Glutamatergic neuron (in vitro differentiated cells): ENCODE data around the gene CRHBP. TPM values are rescaled to one million over a fixed set of nuclear protein-coding genes. Genes with fewer than 3 reads are reported as not detected.
A peak's percentile ranks its signal among the peaks of the same experiment; 100 is the strongest.

Experiments
- DNase-seq: peaks from one replicate; pipeline ENCODE4 v3.0.0; 2022
- H3K27ac Mint-ChIP-seq: one replicate; pipeline ENCODE4 v1.8.0; 2020; ENCODE audit warnings: mild to moderate bottlenecking, mixed read lengths, inconsistent platforms; ENCODE audit not compliant: unreplicated experiment
- H3K27me3 Mint-ChIP-seq: one replicate; pipeline ENCODE4 v1.8.0; 2020; ENCODE audit warnings: mild to moderate bottlenecking, moderate library complexity, mixed read lengths, inconsistent platforms; ENCODE audit not compliant: unreplicated experiment
- H3K36me3 Mint-ChIP-seq: one replicate; pipeline ENCODE4 v1.8.0; 2020; ENCODE audit warnings: mild to moderate bottlenecking, mixed read lengths, inconsistent platforms; ENCODE audit not compliant: unreplicated experiment
- H3K4me1 Mint-ChIP-seq: one replicate; pipeline ENCODE4 v1.8.0; 2020; ENCODE audit warnings: mild to moderate bottlenecking, low read depth, mixed read lengths, inconsistent platforms; ENCODE audit not compliant: unreplicated experiment
- H3K4me3 Mint-ChIP-seq: one replicate; pipeline ENCODE4 v1.8.0; 2020; ENCODE audit warnings: mild to moderate bottlenecking, mixed read lengths, inconsistent platforms; ENCODE audit not compliant: unreplicated experiment
- H3K9me3 Mint-ChIP-seq: one replicate; pipeline ENCODE4 v1.8.0; 2020; ENCODE audit warnings: mild to moderate bottlenecking, moderate library complexity, mixed read lengths, inconsistent platforms; ENCODE audit not compliant: unreplicated experiment
- total RNA-seq: library from RNA; stranded (reverse); fragmentation: NEBNext Ultra II Directional; extraction: Animal tissue kit (Norgen Biotek cat#: 25700); gene quantifications from one replicate; pipeline ENCODE4 v1.2.1, GENCODE V29; 2021; ENCODE audit not compliant: unreplicated experiment
- TF ChIP-seq, protein P1 (sequence below): fragments of 200-600 bp; sonication (generic); IDR thresholded peaks from one replicate; pipeline ENCODE4 v1.5.0; 2021; ENCODE audit not compliant: partially characterized antibody, unreplicated experiment

The CRHBP gene
- total RNA-seq, 1 donor from 2014 or later: not detected

DNA sequence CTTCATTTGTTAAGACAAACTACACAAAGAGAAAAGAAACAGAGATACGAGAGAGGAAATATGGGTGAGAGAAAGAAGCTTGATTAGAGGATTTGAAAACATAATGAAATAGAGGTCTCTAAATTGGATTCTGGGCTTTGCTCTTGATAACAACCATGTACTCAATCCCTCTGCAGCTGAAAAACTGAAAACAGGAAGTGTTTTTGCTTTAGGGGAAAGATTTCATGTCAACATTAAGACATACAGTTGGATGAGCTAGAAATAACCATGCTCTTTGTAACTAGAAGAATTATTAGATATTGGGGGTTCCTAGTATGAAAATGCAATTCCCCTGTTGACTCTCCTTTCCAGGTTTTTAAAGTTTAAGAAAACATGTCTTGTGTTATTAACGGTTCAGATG, 21.9 kb downstream of the CRHBP start:
- DNase-seq: no peak
- H3K4me1 Mint-ChIP-seq: no peaks in the 10 kb centered on the region
- no peak overlapping the region for H3K27ac Mint-ChIP-seq
- no peaks in the 10 kb centered on the region for H3K9me3 Mint-ChIP-seq
- H3K36me3 Mint-ChIP-seq: no peaks in the 10 kb centered on the region
- no peak overlapping the region for H3K4me3 Mint-ChIP-seq
- H3K27me3 Mint-ChIP-seq: peaks cover 2% of the 10 kb centered on the region
- TF ChIP-seq, protein P1, sequence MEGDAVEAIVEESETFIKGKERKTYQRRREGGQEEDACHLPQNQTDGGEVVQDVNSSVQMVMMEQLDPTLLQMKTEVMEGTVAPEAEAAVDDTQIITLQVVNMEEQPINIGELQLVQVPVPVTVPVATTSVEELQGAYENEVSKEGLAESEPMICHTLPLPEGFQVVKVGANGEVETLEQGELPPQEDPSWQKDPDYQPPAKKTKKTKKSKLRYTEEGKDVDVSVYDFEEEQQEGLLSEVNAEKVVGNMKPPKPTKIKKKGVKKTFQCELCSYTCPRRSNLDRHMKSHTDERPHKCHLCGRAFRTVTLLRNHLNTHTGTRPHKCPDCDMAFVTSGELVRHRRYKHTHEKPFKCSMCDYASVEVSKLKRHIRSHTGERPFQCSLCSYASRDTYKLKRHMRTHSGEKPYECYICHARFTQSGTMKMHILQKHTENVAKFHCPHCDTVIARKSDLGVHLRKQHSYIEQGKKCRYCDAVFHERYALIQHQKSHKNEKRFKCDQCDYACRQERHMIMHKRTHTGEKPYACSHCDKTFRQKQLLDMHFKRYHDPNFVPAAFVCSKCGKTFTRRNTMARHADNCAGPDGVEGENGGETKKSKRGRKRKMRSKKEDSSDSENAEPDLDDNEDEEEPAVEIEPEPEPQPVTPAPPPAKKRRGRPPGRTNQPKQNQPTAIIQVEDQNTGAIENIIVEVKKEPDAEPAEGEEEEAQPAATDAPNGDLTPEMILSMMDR: no peak

DNA sequence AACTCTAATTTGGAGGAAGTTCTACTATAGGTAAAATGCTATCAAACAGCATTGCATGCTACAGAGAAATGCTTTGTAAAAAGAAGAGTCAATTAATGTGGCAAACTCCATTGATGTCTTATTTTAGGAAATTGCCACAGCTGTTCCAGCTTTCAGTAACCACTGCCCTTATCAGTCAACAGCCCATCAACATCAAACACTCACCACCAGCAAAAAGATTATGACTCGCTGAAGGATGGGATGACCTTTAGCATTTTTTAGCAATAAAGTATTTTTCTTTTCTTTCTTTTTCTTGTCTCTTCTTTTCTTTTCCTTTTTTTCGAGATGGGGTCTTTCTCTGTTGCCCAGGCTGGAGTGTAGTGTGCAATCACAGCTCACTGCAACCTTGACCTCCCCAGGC, 26.0 kb downstream of the CRHBP start:
- Mint-ChIP-seq H3K27me3 (no peaks in the 10 kb centered on the region), H3K36me3 (no peaks in the 10 kb centered on the region), H3K4me3 (no peak overlapping the region), H3K9me3 (peaks cover 6% of the 10 kb centered on the region), H3K4me1 (no peaks in the 10 kb centered on the region), H3K27ac (no peak overlapping the region)
- TF ChIP-seq, protein P1: no peak
- no peak for DNase-seq

DNA sequence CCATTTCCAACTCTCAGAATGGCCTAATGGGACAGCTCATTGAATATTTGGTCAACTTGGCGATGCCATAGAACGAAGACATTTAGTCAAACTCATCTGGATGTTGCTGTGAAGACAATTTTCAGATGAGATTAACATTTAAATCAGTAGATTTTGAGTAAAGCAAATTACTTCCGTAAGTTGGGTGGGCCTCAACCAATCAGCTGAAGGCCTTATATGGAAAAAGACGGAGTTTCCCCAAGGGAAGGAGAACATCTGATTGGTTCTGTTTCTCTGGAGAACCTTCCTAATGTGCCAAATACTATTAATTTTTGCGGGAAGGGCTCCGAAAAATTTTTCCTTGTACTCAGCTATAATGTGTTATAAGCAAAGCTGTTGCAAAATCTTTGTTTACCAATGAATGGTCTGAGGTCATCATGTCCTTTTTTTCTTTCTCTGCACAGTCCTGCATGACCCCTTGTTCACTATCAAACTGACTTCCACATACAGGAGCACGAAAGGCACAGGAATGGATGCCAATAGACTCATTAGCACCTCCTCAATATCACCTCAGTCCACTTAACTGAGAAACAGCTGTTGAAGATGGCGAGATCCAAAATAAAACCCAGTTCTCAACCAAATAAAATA, 27.8 kb downstream of the CRHBP start:
- Mint-ChIP-seq H3K27ac (no peak overlapping the region), H3K4me1 (no peaks in the 10 kb centered on the region), H3K9me3 (peaks cover 6% of the 10 kb centered on the region), H3K4me3 (no peak overlapping the region), H3K27me3 (no peaks in the 10 kb centered on the region), H3K36me3 (no peaks in the 10 kb centered on the region)
- TF ChIP-seq, protein P1: no peak
- DNase-seq: no peak

DNA sequence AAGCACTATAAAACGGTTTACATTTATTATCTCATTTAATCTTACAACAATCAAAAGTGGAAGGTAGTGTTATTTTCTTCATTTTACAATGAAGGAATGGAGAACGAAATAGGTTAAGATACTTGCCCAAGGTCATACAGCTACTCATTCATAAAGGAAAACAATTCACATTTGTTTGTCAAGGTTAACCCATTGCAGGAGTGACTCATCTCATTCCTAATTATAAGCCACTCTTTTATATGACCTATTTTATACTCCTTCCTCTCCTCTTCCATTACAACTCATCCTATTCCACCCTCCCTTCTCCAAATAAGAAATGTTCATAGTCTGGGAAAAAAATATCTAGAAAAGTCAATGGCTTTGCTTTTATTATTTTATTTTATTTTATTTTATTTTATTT, 29.6 kb downstream of the CRHBP start:
- H3K4me3 Mint-ChIP-seq: no peak overlapping the region
- TF ChIP-seq, protein P1: no peak
- H3K4me1 Mint-ChIP-seq: peaks cover 7% of the 10 kb centered on the region

DNA sequence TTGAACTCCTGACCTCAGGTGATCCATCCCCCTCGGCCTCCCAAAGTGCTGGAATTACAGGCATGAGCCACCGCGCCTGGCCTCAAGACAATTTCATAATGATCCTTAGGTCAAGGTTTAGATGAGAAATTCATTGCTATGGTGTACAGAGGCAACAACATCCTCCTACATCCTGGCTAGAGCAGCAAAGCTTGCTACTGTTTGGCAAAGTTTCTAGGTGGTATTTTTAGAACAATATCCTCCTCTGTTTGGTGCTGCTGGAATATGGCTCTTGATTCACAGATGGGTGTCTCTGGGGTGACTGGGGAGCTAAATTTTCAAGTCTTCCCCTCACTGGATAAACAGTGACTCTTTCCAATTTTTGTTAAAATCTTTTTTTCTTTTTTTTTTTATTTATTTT, 30.6 kb downstream of the CRHBP start:
- Mint-ChIP-seq H3K4me3 (no peak overlapping the region), H3K27me3 (no peaks in the 10 kb centered on the region), H3K4me1 (peaks cover 9% of the 10 kb centered on the region), H3K9me3 (peaks cover 10% of the 10 kb centered on the region), H3K27ac (peak overlapping the region; percentile 83), H3K36me3 (no peaks in the 10 kb centered on the region)
- DNase-seq: no peak
- TF ChIP-seq, protein P1: no peak

More for the DNA sequence above, 29.6 kb downstream of the CRHBP start:
- no peak for DNase-seq
- Mint-ChIP-seq H3K27me3 (no peaks in the 10 kb centered on the region), H3K9me3 (peaks cover 10% of the 10 kb centered on the region), H3K27ac (no peak overlapping the region), H3K36me3 (no peaks in the 10 kb centered on the region)
